Nephron (organoid): ENCODE results near the gene PLBD2.

Experiments used
- H3K27ac Mint-ChIP-seq, 3 experiments: 2 replicates each; pipeline ENCODE4 v1.8.0; 2020; ENCODE audit warnings: mixed read lengths in 3 of 3, mild to moderate bottlenecking in 2 of 3, moderate library complexity in 1 of 3
- H3K27me3 Mint-ChIP-seq: 2 replicates; pipeline ENCODE4 v1.8.0; 2021; ENCODE audit warnings: low read depth, mild to moderate bottlenecking, moderate library complexity, mixed read lengths
- H3K36me3 Mint-ChIP-seq: 2 replicates; pipeline ENCODE4 v1.8.0; 2020; ENCODE audit warnings: low read depth, mixed read lengths
- H3K4me1 Mint-ChIP-seq: 2 replicates; pipeline ENCODE4 v1.8.0; 2020; ENCODE audit warnings: mixed read lengths
- H3K4me3 Mint-ChIP-seq, 3 experiments: 2 replicates each; pipeline ENCODE4 v1.8.0; 2020; ENCODE audit warnings: mild to moderate bottlenecking in 3 of 3, mixed read lengths in 3 of 3, moderate library complexity in 2 of 3
- H3K9me3 Mint-ChIP-seq: 2 replicates; pipeline ENCODE4 v1.8.0; 2020; ENCODE audit warnings: mixed read lengths
- CTCF ChIP-seq, 3 experiments: fragments of 200-600 bp; sonication (generic); IDR thresholded peaks; one replicate each; pipeline ENCODE4 v1.5.0; 2021; ENCODE audit warnings: antibody characterized with exemption in 3 of 3; ENCODE audit not compliant: unreplicated experiment in 3 of 3

Gene PLBD2

GRCh38 chr12:113318046-113318656 lies 40.2 kb upstream of the PLBD2 start:
- Mint-ChIP-seq H3K4me3 (no peak overlapping the region), H3K36me3 (peaks cover 36% of the 10 kb centered on the region), H3K27me3 (no peaks in the 10 kb centered on the region), H3K4me1 (peaks cover 4% of the 10 kb centered on the region), H3K27ac (no peak overlapping the region), H3K9me3 (peaks cover 5% of the 10 kb centered on the region)
- TF ChIP-seq CTCF (IDR thresholded peaks at IDR 0.05; ENCODE audit: unreplicated experiment in 3 of 3): no peak

- TF ChIP-seq CTCF (IDR thresholded peaks at IDR 0.05; ENCODE audit: unreplicated experiment in 3 of 3): no peak
- H3K4me3 Mint-ChIP-seq: no peak overlapping the region
- H3K36me3 Mint-ChIP-seq: peaks cover 36% of the 10 kb centered on the region
- no peak overlapping the region for H3K27ac Mint-ChIP-seq
- H3K4me1 Mint-ChIP-seq: peaks cover 3% of the 10 kb centered on the region
- H3K9me3 Mint-ChIP-seq: peaks cover 5% of the 10 kb centered on the region
- no peaks in the 10 kb centered on the region for H3K27me3 Mint-ChIP-seq
Observed at GRCh38 chr12:113318900-113319628, 39.3 kb upstream of the PLBD2 start.

GRCh38 chr12:113320401-113320800 lies 38.0 kb upstream of the PLBD2 start:
- no peak overlapping the region for H3K27ac Mint-ChIP-seq
- H3K4me3 Mint-ChIP-seq: no peak overlapping the region
- no peak for TF ChIP-seq CTCF (IDR thresholded peaks at IDR 0.05; ENCODE audit: unreplicated experiment in 3 of 3)
- peaks cover 5% of the 10 kb centered on the region for H3K9me3 Mint-ChIP-seq
- H3K27me3 Mint-ChIP-seq: no peaks in the 10 kb centered on the region
- no peaks in the 10 kb centered on the region for H3K4me1 Mint-ChIP-seq
- H3K36me3 Mint-ChIP-seq: peaks cover 36% of the 10 kb centered on the region

GRCh38 chr12:113322343-113322742 lies 36.0 kb upstream of the PLBD2 start:
- H3K27me3 Mint-ChIP-seq: peaks cover 5% of the 10 kb centered on the region
- no peak overlapping the region for H3K27ac Mint-ChIP-seq
- H3K4me1 Mint-ChIP-seq: peaks cover 5% of the 10 kb centered on the region
- peaks cover 36% of the 10 kb centered on the region for H3K36me3 Mint-ChIP-seq
- no peak for TF ChIP-seq CTCF (IDR thresholded peaks at IDR 0.05; ENCODE audit: unreplicated experiment in 3 of 3)
- peaks cover 5% of the 10 kb centered on the region for H3K9me3 Mint-ChIP-seq
- H3K4me3 Mint-ChIP-seq: no peak overlapping the region

GRCh38 chr12:113325916-113326315 lies 32.5 kb upstream of the PLBD2 start:
- Mint-ChIP-seq H3K4me3 (no peak overlapping the region), H3K27ac (peak overlapping the region in 1 of 3 experiments; percentile 77), H3K36me3 (peaks cover 12% of the 10 kb centered on the region), H3K4me1 (peaks cover 5% of the 10 kb centered on the region), H3K27me3 (peaks cover 9% of the 10 kb centered on the region), H3K9me3 (peaks cover 3% of the 10 kb centered on the region)
- no peak for TF ChIP-seq CTCF (IDR thresholded peaks at IDR 0.05; ENCODE audit: unreplicated experiment in 3 of 3)
